ENCODE data around the gene PTAFR. TPM values are rescaled to one million over a fixed set of nuclear protein-coding genes. Genes with fewer than 3 reads are reported as not detected.
A peak's percentile ranks its signal among the peaks of the same experiment; 100 is the strongest.

PTAFR gene
- total and polyA plus RNA-seq, 2 of the 4 experiments (the other 2 are of a cell fraction) = 0.17 to 0.18 TPM

DNA sequence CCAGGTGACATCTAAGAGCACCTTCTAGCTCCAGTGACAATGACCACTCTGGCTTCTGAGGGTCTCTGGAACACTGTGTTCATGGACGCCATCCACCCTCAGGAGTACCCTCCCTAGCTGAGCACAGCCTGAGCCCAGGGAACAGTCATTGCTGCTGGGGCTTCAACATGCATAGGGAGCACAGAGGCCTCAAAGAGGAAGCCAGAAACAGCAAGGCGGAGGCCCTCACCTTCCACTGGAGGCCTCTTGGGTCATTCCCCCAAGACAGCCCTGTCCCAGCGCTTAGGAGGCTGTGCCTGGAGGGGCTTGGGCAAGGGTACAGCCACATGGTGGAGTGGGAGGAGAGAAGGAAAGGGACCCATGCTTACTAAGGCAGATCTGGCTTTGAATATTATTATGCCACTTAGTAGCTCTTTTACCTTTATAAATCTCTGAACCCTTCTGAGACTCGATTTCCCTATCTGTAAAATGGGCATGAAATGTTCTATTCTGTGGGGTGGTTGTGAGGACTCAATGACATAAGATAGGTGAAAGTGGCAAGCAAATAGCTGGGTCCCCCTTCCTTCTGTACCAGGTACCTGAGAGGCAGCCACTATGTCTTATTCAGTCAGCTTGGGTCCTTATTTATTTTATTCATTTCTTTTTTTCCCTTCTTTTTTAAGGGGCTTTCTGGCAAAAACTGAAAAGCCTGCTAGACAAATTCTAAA lies 32.8 kb downstream of the PTAFR start:
- Histone ChIP-seq H2BK120ac (ENCODE audit: low read depth, low read length) (no peak overlapping the region), H2BK15ac (ENCODE audit: low read depth, low read length) (no peak overlapping the region), H2AK5ac (ENCODE audit: low read depth, low read length) (peak overlapping the region; percentile 59; the same call in 1 of the 2 replicates), H3K4me3 (ENCODE audit: insufficient read depth, low read depth, low read length) (no peak overlapping the region), H2BK5ac (ENCODE audit: low read depth, low read length, poor library complexity, severe bottlenecking) (no peak overlapping the region), H3K9me3 (ENCODE audit: control insufficient read depth, insufficient read depth, low read length) (no peaks in the 10 kb centered on the region), H3K79me1 (ENCODE audit: low read depth in 1 of 2, low read length in 2 of 2) (no peaks in the 10 kb centered on the region), H3K4me2 (ENCODE audit: low read depth, low read length) (no peak overlapping the region), H3K9me1 (ENCODE audit: insufficient read depth, low read length) (peaks cover 6% of the 10 kb centered on the region; the same call in 1 of the 2 replicates), H3K27me3 (ENCODE audit: control insufficient read depth, insufficient read depth, low read length) (no peaks in the 10 kb centered on the region), H3K23ac (ENCODE audit: low read depth, low read length) (no peak overlapping the region), H3K4ac (ENCODE audit: low read depth, low read length) (no peak overlapping the region), H3K36me3 (ENCODE audit: control insufficient read depth, insufficient read depth, low read length) (no peaks in the 10 kb centered on the region), H4K8ac (ENCODE audit: low read depth in 2 of 2, low read length in 2 of 2) (no peak overlapping the region), H4K91ac (ENCODE audit: insufficient read depth, low read depth, low read length) (no peak overlapping the region), H2BK20ac (ENCODE audit: low read depth, low read length) (no peak overlapping the region), H3K27ac (ENCODE audit: insufficient read depth, low read length) (no peak overlapping the region), H3K56ac (ENCODE audit: extremely low read depth, insufficient read depth, low read length) (no peak overlapping the region), H3K14ac (replicated peaks; ENCODE audit: low read depth, low read length) (no peak overlapping the region; the same call in 1 of the 2 replicates), H3K4me1 (ENCODE audit: control insufficient read depth, insufficient read depth, low read length) (no peaks in the 10 kb centered on the region), H2AK9ac (replicated peaks; ENCODE audit: low read depth, low read length, poor library complexity) (no peak overlapping the region), H2AFZ (replicated peaks; ENCODE audit: low read length, poor library complexity) (peak overlapping the region; percentile 45), H3K9ac (ENCODE audit: low read depth, low read length) (no peak overlapping the region), H4K20me1 (ENCODE audit: insufficient read depth, low read length) (no peaks in the 10 kb centered on the region), H3K18ac (ENCODE audit: low read depth, low read length) (no peak overlapping the region), H4K5ac (ENCODE audit: low read depth, low read length) (no peak overlapping the region)
- 80% methylated on average over 1 of the region's 4 CpGs; no CpG with 5 or more reads in 1 of the 2 experiments for WGBS, 2 experiments (ENCODE audit: extremely low coverage in 2 of 2, insufficient read length in 1 of 2)
- intact Hi-C loops (cut with micrococcal nuclease) = no loop called here
- TF ChIP-seq RAD21 (IDR thresholded peaks at IDR 0.05; ENCODE audit: low read length) = no peak
- TF ChIP-seq MXI1 (IDR thresholded peaks at IDR 0.05; ENCODE audit: borderline replicate concordance, low read depth, low read length) = no peak
- no peak for TF ChIP-seq SMC3 (IDR thresholded peaks at IDR 0.05; ENCODE audit: low read depth, low read length)
- no peak for TF ChIP-seq BHLHE40 (IDR thresholded peaks at IDR 0.05; ENCODE audit: low read depth, low read length)
- no peak for TF ChIP-seq MAZ (IDR thresholded peaks at IDR 0.05; ENCODE audit: borderline replicate concordance, low read depth, low read length)
- no peak for TF ChIP-seq FOS (IDR thresholded peaks at IDR 0.05; ENCODE audit: low read depth, low read length)
- TF ChIP-seq POLR2A (IDR thresholded peaks at IDR 0.05; ENCODE audit: low read depth, low read length) = no peak
- TF ChIP-seq, protein P1, sequence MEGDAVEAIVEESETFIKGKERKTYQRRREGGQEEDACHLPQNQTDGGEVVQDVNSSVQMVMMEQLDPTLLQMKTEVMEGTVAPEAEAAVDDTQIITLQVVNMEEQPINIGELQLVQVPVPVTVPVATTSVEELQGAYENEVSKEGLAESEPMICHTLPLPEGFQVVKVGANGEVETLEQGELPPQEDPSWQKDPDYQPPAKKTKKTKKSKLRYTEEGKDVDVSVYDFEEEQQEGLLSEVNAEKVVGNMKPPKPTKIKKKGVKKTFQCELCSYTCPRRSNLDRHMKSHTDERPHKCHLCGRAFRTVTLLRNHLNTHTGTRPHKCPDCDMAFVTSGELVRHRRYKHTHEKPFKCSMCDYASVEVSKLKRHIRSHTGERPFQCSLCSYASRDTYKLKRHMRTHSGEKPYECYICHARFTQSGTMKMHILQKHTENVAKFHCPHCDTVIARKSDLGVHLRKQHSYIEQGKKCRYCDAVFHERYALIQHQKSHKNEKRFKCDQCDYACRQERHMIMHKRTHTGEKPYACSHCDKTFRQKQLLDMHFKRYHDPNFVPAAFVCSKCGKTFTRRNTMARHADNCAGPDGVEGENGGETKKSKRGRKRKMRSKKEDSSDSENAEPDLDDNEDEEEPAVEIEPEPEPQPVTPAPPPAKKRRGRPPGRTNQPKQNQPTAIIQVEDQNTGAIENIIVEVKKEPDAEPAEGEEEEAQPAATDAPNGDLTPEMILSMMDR (conservative IDR thresholded peaks at IDR 0.05; ENCODE audit: low read depth, low read length) = no peak
- no peak for TF ChIP-seq RCOR1 (IDR thresholded peaks at IDR 0.05; ENCODE audit: insufficient replicate concordance, low read length)
- no peak for TF ChIP-seq MAFK (IDR thresholded peaks at IDR 0.05; ENCODE audit: low read depth, low read length)
- no peak for TF ChIP-seq RFX5 (IDR thresholded peaks at IDR 0.05; ENCODE audit: low read depth, low read length)
- ChIA-PET CTCF (interaction anchor here (1.5 kb wide), 1 partner anchor 21 kb away, joined by 4 read pairs; no protein-coding TSS in a partner anchor), POLR2A (ENCODE audit: unreplicated experiment) (no interaction called here)
- ATAC-seq (ENCODE audit: low read depth) (no peak), DNase-seq (no peak)
- in situ Hi-C loops (cut with MboI; ENCODE audit: low sequenced_read_pairs) = no loop called here
- dilution Hi-C loops (cut with HindIII; ENCODE audit: low sequenced_read_pairs, unreplicated experiment) = no loop called here
- BruUV-seq (replicated peaks) = no TSS peak
